HTR-8/SVneo (cell line): Measurements from ENCODE around the gene IER2.
"Not testable (repeated sequence)": the region's sequence is repeated elsewhere in the genome, so short reads cannot be mapped to it uniquely, and the experiment has no call there.

Experiments
- DNase-seq: peaks from one replicate; pipeline ENCODE4 v3.0.0; 2011; ENCODE audit warnings: low spot score, mixed read lengths; ENCODE audit not compliant: insufficient read length
- FAIRE-seq: peaks from 2 replicates; lab custom pipeline; 2011; peaks lifted over from hg19 to GRCh38; lab: Jason Lieb, UNC

IER2 gene

DNA sequence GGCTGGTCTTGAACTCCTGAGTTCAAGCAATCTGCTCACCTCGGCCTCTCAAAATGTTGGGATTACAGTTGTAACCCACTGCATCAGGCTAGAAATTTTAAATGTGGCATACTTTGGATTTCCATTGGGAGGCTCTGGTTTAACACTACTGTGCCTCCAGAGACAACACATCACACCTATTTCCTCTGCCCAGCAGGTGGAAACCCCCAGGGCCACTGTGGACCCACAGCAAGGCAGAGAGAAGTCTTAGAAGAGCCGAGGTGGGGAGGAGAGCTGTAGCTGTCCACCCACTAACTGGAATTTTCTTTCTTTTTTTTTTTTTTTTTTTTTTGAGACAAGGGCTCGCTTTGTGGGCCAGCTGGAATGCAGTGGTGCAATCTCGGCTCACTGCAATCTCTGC, 39.4 kb downstream of the IER2 start:
- FAIRE-seq = no peak
- DNase-seq = no peak

DNA sequence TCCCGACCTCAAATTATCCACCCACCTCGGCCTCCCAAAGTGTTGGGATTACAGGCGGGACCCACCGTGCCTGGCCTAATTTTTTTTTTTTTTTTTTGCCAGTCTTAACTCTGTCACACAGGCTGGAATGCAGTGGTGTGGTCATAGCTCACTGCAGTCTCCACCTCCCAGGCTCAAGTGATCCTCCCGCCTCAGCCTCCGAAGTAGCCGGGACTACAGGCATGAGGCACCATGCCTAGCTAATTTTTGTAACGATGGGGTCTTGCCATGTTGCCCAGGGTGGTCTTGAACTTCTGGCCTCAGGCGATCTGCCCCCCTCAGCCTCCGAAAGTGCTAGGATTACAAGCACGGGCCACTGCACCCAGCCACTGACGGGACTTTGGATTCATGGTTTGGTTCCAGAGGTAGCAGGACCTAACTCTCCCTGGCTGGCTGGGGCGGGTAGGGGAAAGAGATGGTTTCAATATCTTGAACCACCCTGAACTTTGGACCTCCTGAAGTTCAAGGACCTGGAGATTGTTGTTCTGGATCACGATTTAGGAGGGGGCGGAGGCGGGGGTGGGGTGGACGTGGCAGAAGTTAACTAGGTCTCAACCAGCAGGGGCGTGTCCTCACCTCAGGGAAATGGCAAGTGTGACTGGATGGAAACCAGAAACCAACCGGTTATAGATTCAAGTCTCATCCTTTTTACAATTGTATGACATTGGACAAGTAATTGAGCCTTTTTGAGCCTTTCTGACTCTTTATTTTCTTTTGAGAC, 40.8 kb downstream of the IER2 start:
- DNase-seq (no peak), FAIRE-seq (no peak)

DNA sequence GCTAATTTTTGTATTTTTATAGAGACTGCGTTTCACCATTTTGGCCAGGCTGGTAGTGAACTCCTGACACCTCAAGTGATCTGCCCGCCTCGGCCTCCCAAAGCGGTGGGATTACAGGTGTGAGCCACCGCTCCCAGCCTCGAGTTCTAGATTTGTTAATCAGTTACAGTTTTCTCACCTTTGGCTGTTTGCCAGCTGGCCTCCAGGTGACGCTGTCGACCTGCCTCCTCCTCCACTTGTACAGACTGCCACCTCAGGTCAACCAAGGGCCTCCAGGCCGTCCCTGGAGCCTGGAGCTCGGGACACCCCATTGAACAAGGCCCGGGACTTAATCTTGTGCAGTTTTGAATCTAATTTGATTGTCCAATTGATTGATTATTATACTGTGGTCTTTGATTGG, 45.5 kb downstream of the IER2 start:
- DNase-seq (no peak), FAIRE-seq (no peak)

DNA sequence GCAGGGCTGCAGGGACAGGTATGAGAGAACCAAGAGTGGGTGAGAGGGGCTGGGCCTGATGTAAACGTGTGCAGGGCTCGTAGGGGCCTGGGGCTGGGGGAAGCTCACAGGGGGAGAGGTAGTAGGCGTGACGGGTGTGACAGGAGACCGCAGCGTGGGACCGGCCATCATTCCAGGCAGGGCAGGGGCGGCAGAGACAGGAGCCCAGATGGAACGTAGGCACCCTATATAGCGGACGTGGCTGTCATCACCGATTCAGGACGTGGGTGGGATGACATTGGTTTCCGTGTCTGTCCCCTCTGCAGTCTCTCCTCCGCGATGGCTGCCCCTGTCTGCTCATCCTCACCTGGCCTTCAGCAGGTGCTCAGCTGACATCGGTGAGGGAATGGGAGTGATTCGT, 48.4 kb downstream of the IER2 start:
- FAIRE-seq (no peak), DNase-seq (no peak)

DNA sequence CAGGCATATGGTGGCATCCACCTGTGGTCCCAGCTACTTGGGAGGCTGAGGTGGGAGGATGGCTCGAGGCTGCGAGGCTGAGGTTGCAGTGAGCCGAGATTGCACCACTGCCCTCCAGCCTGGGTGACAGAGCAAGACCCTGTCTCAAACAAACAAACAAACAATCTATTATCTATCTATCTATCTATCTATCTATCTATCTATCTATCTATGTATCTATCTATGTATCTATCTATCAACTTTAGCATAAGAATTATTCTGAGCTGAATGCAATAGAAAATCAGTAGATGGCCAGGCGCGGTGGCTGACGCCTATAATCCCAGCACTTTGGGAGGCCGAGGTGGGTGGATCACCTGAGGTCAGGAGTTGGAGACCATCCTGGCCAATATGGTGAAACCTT, 51.9 kb downstream of the IER2 start:
- not testable (repeated sequence) for DNase-seq, FAIRE-seq
